ENCODE measurements around the gene RTN4R.

DNA sequence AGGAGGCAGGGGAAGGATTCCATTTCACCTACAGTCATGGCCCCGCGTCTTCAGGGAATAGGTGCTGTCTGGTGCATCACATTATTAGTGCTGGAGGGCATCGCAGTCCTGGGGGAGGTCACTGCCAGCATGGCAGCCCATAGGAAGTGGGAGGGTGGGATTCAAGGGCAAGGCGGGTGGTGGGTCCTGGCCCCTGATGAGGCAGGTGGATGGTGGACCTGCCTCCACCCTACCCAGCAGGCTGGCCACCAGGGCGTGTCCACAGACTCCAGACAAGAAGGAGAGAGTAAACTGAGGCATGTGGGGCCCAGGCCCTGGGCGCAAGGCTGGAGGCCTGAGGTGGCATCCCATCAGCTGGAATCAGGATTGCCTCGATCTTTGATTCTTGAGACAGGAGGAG, 53.3 kb downstream of the RTN4R start:
- TF ChIP-seq EZH2phosphoT487 (IDR thresholded peaks at IDR 0.05; ENCODE audit: borderline replicate concordance) (no peak), ZFX (IDR thresholded peaks at IDR 0.05) (no peak)
- TF ChIP-seq, protein P1, sequence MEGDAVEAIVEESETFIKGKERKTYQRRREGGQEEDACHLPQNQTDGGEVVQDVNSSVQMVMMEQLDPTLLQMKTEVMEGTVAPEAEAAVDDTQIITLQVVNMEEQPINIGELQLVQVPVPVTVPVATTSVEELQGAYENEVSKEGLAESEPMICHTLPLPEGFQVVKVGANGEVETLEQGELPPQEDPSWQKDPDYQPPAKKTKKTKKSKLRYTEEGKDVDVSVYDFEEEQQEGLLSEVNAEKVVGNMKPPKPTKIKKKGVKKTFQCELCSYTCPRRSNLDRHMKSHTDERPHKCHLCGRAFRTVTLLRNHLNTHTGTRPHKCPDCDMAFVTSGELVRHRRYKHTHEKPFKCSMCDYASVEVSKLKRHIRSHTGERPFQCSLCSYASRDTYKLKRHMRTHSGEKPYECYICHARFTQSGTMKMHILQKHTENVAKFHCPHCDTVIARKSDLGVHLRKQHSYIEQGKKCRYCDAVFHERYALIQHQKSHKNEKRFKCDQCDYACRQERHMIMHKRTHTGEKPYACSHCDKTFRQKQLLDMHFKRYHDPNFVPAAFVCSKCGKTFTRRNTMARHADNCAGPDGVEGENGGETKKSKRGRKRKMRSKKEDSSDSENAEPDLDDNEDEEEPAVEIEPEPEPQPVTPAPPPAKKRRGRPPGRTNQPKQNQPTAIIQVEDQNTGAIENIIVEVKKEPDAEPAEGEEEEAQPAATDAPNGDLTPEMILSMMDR (IDR thresholded peaks at IDR 0.05 in 2 of 3, conservative IDR thresholded peaks at IDR 0.05 in 1 of 3; ENCODE audit: borderline replicate concordance in 1 of 3, insufficient read depth in 1 of 3, low read depth in 2 of 3, low read length in 2 of 3): no peak

Data from HCT116 (cell line).